B cell (primary cell): ENCODE results near the gene TSPAN10.

Experiments used
- CTCF ChIP-seq: fragments of 200-600 bp; IDR thresholded peaks from one replicate; pipeline ENCODE4 v1.8.0; 2022; ENCODE audit warnings: antibody characterized with exemption, mild to moderate bottlenecking
- EZH2 ChIP-seq: IDR thresholded peaks from 2 replicates; pipeline ENCODE4 v1.6.1; 2012; ENCODE audit warnings: borderline replicate concordance, low read depth, mild to moderate bottlenecking, moderate library complexity, low read length; ENCODE audit not compliant: insufficient read depth, poor library complexity, severe bottlenecking

- TF ChIP-seq CTCF (no peak), EZH2 (no peak)
Measured at GRCh38 chr17:81638683-81639082, 1.7 kb downstream of the TSPAN10 start.
